Measurements from ENCODE around the gene DGCR2. TPM values are rescaled to one million over a fixed set of nuclear protein-coding genes. Genes with fewer than 3 reads are reported as not detected.

Gene DGCR2
- total RNA-seq, 1 experiment from 2014 or later: 41.1 TPM

GRCh38 chr22:19105867-19106802 lies 16.1 kb downstream of the DGCR2 start:
- POLR2A ChIA-PET (ENCODE audit: low non-redundant PET): no interaction called here
- peaks cover 18% of the 10 kb centered on the region for H3K4me1 ChIP-seq (ENCODE audit: insufficient read depth, low read length, poor library complexity, severe bottlenecking)
- no peak overlapping the region for H3K27ac ChIP-seq (ENCODE audit: low read depth, low read length, poor library complexity, severe bottlenecking)
- no TSS peak for BruUV-seq (replicated peaks)
- intact Hi-C loops (cut with micrococcal nuclease; ENCODE audit: unreplicated experiment): no loop called here
- no peaks in the 10 kb centered on the region for H3K27me3 ChIP-seq (replicated peaks; ENCODE audit: insufficient read depth, low read depth, low read length, poor library complexity)
- H3K36me3 ChIP-seq (ENCODE audit: insufficient read depth, low read length, poor library complexity, severe bottlenecking): no peaks in the 10 kb centered on the region
- H3K4me3 ChIP-seq (ENCODE audit: low read depth, low read length, poor library complexity, severe bottlenecking): no peak overlapping the region
- TF ChIP-seq EZH2 (IDR thresholded peaks at IDR 0.05; ENCODE audit: borderline replicate concordance, low read depth, low read length, poor library complexity, severe bottlenecking) (no peak), CTCF (conservative IDR thresholded peaks at IDR 0.05; ENCODE audit: low read depth, low read length) (no peak)
- H3K9me3 ChIP-seq (ENCODE audit: low read depth, low read length, poor library complexity, severe bottlenecking): no peaks in the 10 kb centered on the region
- CTCF ChIA-PET: no interaction called here
- no peak for DNase-seq (ENCODE audit: low spot score)

GRCh38 chr22:19105456-19105855 lies 16.8 kb downstream of the DGCR2 start:
- H3K27ac ChIP-seq (ENCODE audit: low read depth, low read length, poor library complexity, severe bottlenecking): no peak overlapping the region
- no peaks in the 10 kb centered on the region for H3K27me3 ChIP-seq (replicated peaks; ENCODE audit: insufficient read depth, low read depth, low read length, poor library complexity)
- TF ChIP-seq CTCF (conservative IDR thresholded peaks at IDR 0.05; ENCODE audit: low read depth, low read length): no peak
- no peak for TF ChIP-seq EZH2 (IDR thresholded peaks at IDR 0.05; ENCODE audit: borderline replicate concordance, low read depth, low read length, poor library complexity, severe bottlenecking)
- no TSS peak for BruUV-seq (replicated peaks)
- no peak overlapping the region for H3K4me3 ChIP-seq (ENCODE audit: low read depth, low read length, poor library complexity, severe bottlenecking)
- ChIA-PET CTCF (no interaction called here), POLR2A (ENCODE audit: low non-redundant PET) (no interaction called here)
- intact Hi-C loops (cut with micrococcal nuclease; ENCODE audit: unreplicated experiment): no loop called here
- no peaks in the 10 kb centered on the region for H3K36me3 ChIP-seq (ENCODE audit: insufficient read depth, low read length, poor library complexity, severe bottlenecking)
- no peak for DNase-seq (ENCODE audit: low spot score)
- no peaks in the 10 kb centered on the region for H3K9me3 ChIP-seq (ENCODE audit: low read depth, low read length, poor library complexity, severe bottlenecking)
- peaks cover 18% of the 10 kb centered on the region for H3K4me1 ChIP-seq (ENCODE audit: insufficient read depth, low read length, poor library complexity, severe bottlenecking)

GRCh38 chr22:19103880-19104821 lies 18.1 kb downstream of the DGCR2 start:
- Histone ChIP-seq H3K4me3 (ENCODE audit: low read depth, low read length, poor library complexity, severe bottlenecking) (no peak overlapping the region), H3K27ac (ENCODE audit: low read depth, low read length, poor library complexity, severe bottlenecking) (peak overlapping the region; percentile 44), H3K4me1 (ENCODE audit: insufficient read depth, low read length, poor library complexity, severe bottlenecking) (peaks cover 6% of the 10 kb centered on the region), H3K36me3 (ENCODE audit: insufficient read depth, low read length, poor library complexity, severe bottlenecking) (no peaks in the 10 kb centered on the region), H3K27me3 (replicated peaks; ENCODE audit: insufficient read depth, low read depth, low read length, poor library complexity) (no peaks in the 10 kb centered on the region), H3K9me3 (ENCODE audit: low read depth, low read length, poor library complexity, severe bottlenecking) (no peaks in the 10 kb centered on the region)
- ChIA-PET POLR2A (ENCODE audit: low non-redundant PET) (interaction anchor here (0.6 kb wide), 1 partner anchor 23 kb away, joined by 3 read pairs; no protein-coding TSS in a partner anchor), CTCF (no interaction called here)
- TF ChIP-seq CTCF (conservative IDR thresholded peaks at IDR 0.05; ENCODE audit: low read depth, low read length): no peak
- no peak for TF ChIP-seq EZH2 (IDR thresholded peaks at IDR 0.05; ENCODE audit: borderline replicate concordance, low read depth, low read length, poor library complexity, severe bottlenecking)
- intact Hi-C loops (cut with micrococcal nuclease; ENCODE audit: unreplicated experiment): no loop called here
- peak; percentile 31 for DNase-seq (ENCODE audit: low spot score)
- BruUV-seq (replicated peaks): no TSS peak
